ENCODE data around the gene JDP2. TPM values are rescaled to one million over a fixed set of nuclear protein-coding genes. Genes with fewer than 3 reads are reported as not detected.

The JDP2 gene
- total RNA-seq, 1 donor from 2014 or later: 79.5 TPM

GRCh38 chr14:75418850-75419768 lies 8.7 kb upstream of the JDP2 start:
- no peak overlapping the region for H3K4me3 ChIP-seq (ENCODE audit: insufficient read depth, low read depth, low read length)
- no peak overlapping the region for H3K27ac ChIP-seq (ENCODE audit: low read depth, low read length)
- Mint-ChIP-seq H3K27me3 (ENCODE audit: low read depth, unreplicated experiment) (no peaks in the 10 kb centered on the region), H3K4me1 (ENCODE audit: low read depth, unreplicated experiment) (peaks cover 11% of the 10 kb centered on the region), H3K27ac (ENCODE audit: unreplicated experiment) (no peak overlapping the region), H3K36me3 (ENCODE audit: low read depth, unreplicated experiment) (no peaks in the 10 kb centered on the region), H3K9me3 (ENCODE audit: unreplicated experiment) (peaks cover 1% of the 10 kb centered on the region), H3K4me3 (ENCODE audit: unreplicated experiment) (peak overlapping the region; percentile 76)
- DNase-seq (ENCODE audit: low read depth): no peak
- H2AFZ ChIP-seq (ENCODE audit: low read depth, low read length): no peak overlapping the region
- H3K9me3 ChIP-seq (ENCODE audit: insufficient read depth, low read depth, low read length): no peaks in the 10 kb centered on the region
- H3K27me3 ChIP-seq (ENCODE audit: insufficient read depth, low read length): peaks cover 3% of the 10 kb centered on the region
- no peaks in the 10 kb centered on the region for H4K20me1 ChIP-seq (ENCODE audit: insufficient read depth, low read length)
- no peak for FAIRE-seq
- H3K4me2 ChIP-seq (ENCODE audit: low read length): no peak overlapping the region
- no peak overlapping the region for H3K9ac ChIP-seq (ENCODE audit: low read length)
- no peaks in the 10 kb centered on the region for H3K79me2 ChIP-seq (ENCODE audit: insufficient read depth, low read length)
- H3K36me3 ChIP-seq (ENCODE audit: insufficient read depth, low read length): no peaks in the 10 kb centered on the region
- no peaks in the 10 kb centered on the region for H3K4me1 ChIP-seq (ENCODE audit: insufficient read depth, low read length)
- no peak for TF ChIP-seq EZH2 (IDR thresholded peaks at IDR 0.05; ENCODE audit: insufficient read depth, low read length)
- TF ChIP-seq, protein P1, sequence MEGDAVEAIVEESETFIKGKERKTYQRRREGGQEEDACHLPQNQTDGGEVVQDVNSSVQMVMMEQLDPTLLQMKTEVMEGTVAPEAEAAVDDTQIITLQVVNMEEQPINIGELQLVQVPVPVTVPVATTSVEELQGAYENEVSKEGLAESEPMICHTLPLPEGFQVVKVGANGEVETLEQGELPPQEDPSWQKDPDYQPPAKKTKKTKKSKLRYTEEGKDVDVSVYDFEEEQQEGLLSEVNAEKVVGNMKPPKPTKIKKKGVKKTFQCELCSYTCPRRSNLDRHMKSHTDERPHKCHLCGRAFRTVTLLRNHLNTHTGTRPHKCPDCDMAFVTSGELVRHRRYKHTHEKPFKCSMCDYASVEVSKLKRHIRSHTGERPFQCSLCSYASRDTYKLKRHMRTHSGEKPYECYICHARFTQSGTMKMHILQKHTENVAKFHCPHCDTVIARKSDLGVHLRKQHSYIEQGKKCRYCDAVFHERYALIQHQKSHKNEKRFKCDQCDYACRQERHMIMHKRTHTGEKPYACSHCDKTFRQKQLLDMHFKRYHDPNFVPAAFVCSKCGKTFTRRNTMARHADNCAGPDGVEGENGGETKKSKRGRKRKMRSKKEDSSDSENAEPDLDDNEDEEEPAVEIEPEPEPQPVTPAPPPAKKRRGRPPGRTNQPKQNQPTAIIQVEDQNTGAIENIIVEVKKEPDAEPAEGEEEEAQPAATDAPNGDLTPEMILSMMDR (IDR thresholded peaks at IDR 0.05; ENCODE audit: insufficient read depth, low read depth, low read length): no peak

GRCh38 chr14:75422169-75422568 lies 5.7 kb upstream of the JDP2 start:
- Histone ChIP-seq H3K27ac (ENCODE audit: low read depth, low read length) (no peak overlapping the region), H3K36me3 (ENCODE audit: insufficient read depth, low read length) (no peaks in the 10 kb centered on the region), H2AFZ (ENCODE audit: low read depth, low read length) (no peak overlapping the region), H4K20me1 (ENCODE audit: insufficient read depth, low read length) (no peaks in the 10 kb centered on the region), H3K9me3 (ENCODE audit: insufficient read depth, low read depth, low read length) (no peaks in the 10 kb centered on the region), H3K27me3 (ENCODE audit: insufficient read depth, low read length) (no peaks in the 10 kb centered on the region), H3K4me3 (ENCODE audit: insufficient read depth, low read depth, low read length) (no peak overlapping the region), H3K9ac (ENCODE audit: low read length) (no peak overlapping the region), H3K4me1 (ENCODE audit: insufficient read depth, low read length) (peaks cover 1% of the 10 kb centered on the region), H3K4me2 (ENCODE audit: low read length) (no peak overlapping the region), H3K79me2 (ENCODE audit: insufficient read depth, low read length) (no peaks in the 10 kb centered on the region)
- FAIRE-seq (peak; percentile 84), DNase-seq (ENCODE audit: low read depth) (peak; percentile 71)
- no peak overlapping the region for H3K27ac Mint-ChIP-seq (ENCODE audit: unreplicated experiment)
- H3K4me1 Mint-ChIP-seq (ENCODE audit: low read depth, unreplicated experiment): peaks cover 25% of the 10 kb centered on the region
- TF ChIP-seq, protein P1 (IDR thresholded peaks at IDR 0.05; ENCODE audit: insufficient read depth, low read depth, low read length): no peak
- TF ChIP-seq EZH2 (IDR thresholded peaks at IDR 0.05; ENCODE audit: insufficient read depth, low read length): no peak
- no peak overlapping the region for H3K4me3 Mint-ChIP-seq (ENCODE audit: unreplicated experiment)
- H3K36me3 Mint-ChIP-seq (ENCODE audit: low read depth, unreplicated experiment): no peaks in the 10 kb centered on the region
- H3K27me3 Mint-ChIP-seq (ENCODE audit: low read depth, unreplicated experiment): no peaks in the 10 kb centered on the region
- no peaks in the 10 kb centered on the region for H3K9me3 Mint-ChIP-seq (ENCODE audit: unreplicated experiment)

DNA sequence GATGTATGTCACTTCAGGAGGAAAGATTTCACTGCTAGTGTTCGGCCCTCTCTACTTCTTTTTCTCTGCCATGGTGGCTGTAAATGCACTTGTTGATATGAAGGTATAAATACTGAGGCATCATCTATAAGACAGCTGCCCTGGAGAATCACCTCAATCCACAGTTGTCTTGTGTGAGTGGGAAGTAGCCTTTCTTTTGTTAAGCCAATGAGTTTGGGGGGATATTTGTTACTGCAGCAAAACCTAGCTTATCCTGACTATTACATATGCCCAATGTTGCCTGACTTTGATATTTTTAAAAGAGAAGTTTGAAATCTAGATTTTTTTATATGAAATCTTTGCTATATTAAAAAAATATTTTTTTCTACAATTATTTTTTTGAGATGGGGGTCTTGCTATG lies 3.3 kb upstream of the JDP2 start:
- no peak overlapping the region for H3K4me2 ChIP-seq (ENCODE audit: low read length)
- H3K4me3 Mint-ChIP-seq (ENCODE audit: unreplicated experiment): no peak overlapping the region
- no peak overlapping the region for H3K9ac ChIP-seq (ENCODE audit: low read length)
- H3K4me3 ChIP-seq (ENCODE audit: insufficient read depth, low read depth, low read length): no peak overlapping the region
- no peak overlapping the region for H2AFZ ChIP-seq (ENCODE audit: low read depth, low read length)
- H3K27ac Mint-ChIP-seq (ENCODE audit: unreplicated experiment): no peak overlapping the region
- H3K9me3 Mint-ChIP-seq (ENCODE audit: unreplicated experiment): no peaks in the 10 kb centered on the region
- no peaks in the 10 kb centered on the region for H3K36me3 ChIP-seq (ENCODE audit: insufficient read depth, low read length)
- no peak for TF ChIP-seq EZH2 (IDR thresholded peaks at IDR 0.05; ENCODE audit: insufficient read depth, low read length)
- TF ChIP-seq, protein P1 (IDR thresholded peaks at IDR 0.05; ENCODE audit: insufficient read depth, low read depth, low read length): no peak
- DNase-seq (ENCODE audit: low read depth) (no peak), FAIRE-seq (no peak)
- H3K36me3 Mint-ChIP-seq (ENCODE audit: low read depth, unreplicated experiment): no peaks in the 10 kb centered on the region
- H3K27ac ChIP-seq (ENCODE audit: low read depth, low read length): no peak overlapping the region
- no peaks in the 10 kb centered on the region for H3K27me3 Mint-ChIP-seq (ENCODE audit: low read depth, unreplicated experiment)
- peaks cover 9% of the 10 kb centered on the region for H4K20me1 ChIP-seq (ENCODE audit: insufficient read depth, low read length)
- H3K9me3 ChIP-seq (ENCODE audit: insufficient read depth, low read depth, low read length): no peaks in the 10 kb centered on the region
- peaks cover 4% of the 10 kb centered on the region for H3K79me2 ChIP-seq (ENCODE audit: insufficient read depth, low read length)
- H3K4me1 ChIP-seq (ENCODE audit: insufficient read depth, low read length): peaks cover 12% of the 10 kb centered on the region
- H3K27me3 ChIP-seq (ENCODE audit: insufficient read depth, low read length): no peaks in the 10 kb centered on the region
- peaks cover 24% of the 10 kb centered on the region for H3K4me1 Mint-ChIP-seq (ENCODE audit: low read depth, unreplicated experiment)
